Loucy (cell line): ENCODE measurements around the gene VAV2.

Source experiments
- H2AFZ ChIP-seq: fragments of 200-600 bp; sonication (generic); 2 replicates; pipeline ENCODE4 v1.6.0; 2016; ENCODE audit warnings: antibody characterized with exemption, mild to moderate bottlenecking, low read length, moderate library complexity
- H3F3A ChIP-seq: fragments of 200-600 bp; 2 replicates; pipeline ENCODE4 v1.6.0; 2016; ENCODE audit warnings: antibody characterized with exemption, low read depth, mild to moderate bottlenecking
- H3K27me3 ChIP-seq: fragments of 200-600 bp; sonication (generic); 2 replicates; pipeline ENCODE4 v1.6.1; 2014; ENCODE audit warnings: low read length, mild to moderate bottlenecking; ENCODE audit not compliant: insufficient read depth, poor library complexity, severe bottlenecking
- H3K36me3 ChIP-seq: fragments of 200-600 bp; sonication (generic); 2 replicates; pipeline ENCODE4 v1.6.1; 2016; ENCODE audit warnings: low read length; ENCODE audit not compliant: insufficient read depth
- H3K4me1 ChIP-seq: fragments of 200-600 bp; sonication (generic); 2 replicates; pipeline ENCODE4 v1.5.1; 2014; ENCODE audit warnings: low read length, mild to moderate bottlenecking; ENCODE audit not compliant: insufficient read depth, poor library complexity, severe bottlenecking
- H3K4me2 ChIP-seq: fragments of 200-600 bp; sonication (generic); 2 replicates; pipeline ENCODE4 v1.6.0; 2014; ENCODE audit warnings: antibody characterized with exemption, low read length, low read depth, mild to moderate bottlenecking; ENCODE audit not compliant: poor library complexity, severe bottlenecking
- H3K4me3 ChIP-seq: fragments of 200-600 bp; sonication (generic); 2 replicates; pipeline ENCODE4 v1.5.1; 2014; ENCODE audit warnings: low read length, mild to moderate bottlenecking, mixed read lengths; ENCODE audit not compliant: poor library complexity, severe bottlenecking
- H3K79me2 ChIP-seq: fragments of 200-600 bp; sonication (generic); 2 replicates; pipeline ENCODE4 v1.6.1; 2014; ENCODE audit warnings: low read length; ENCODE audit not compliant: insufficient read depth
- H3K9ac ChIP-seq: fragments of 200-600 bp; sonication (generic); 2 replicates; pipeline ENCODE4 v1.6.0; 2014; ENCODE audit warnings: mild to moderate bottlenecking, low read depth, low read length, moderate library complexity; ENCODE audit not compliant: poor library complexity, severe bottlenecking
- H3K9me2 ChIP-seq: fragments of 200-600 bp; sonication (generic); replicated peaks from 2 replicates; pipeline ENCODE4 v1.6.1; 2016; ENCODE audit warnings: low read depth, low read length, mixed read lengths
- H3K9me3 ChIP-seq: fragments of 200-600 bp; sonication (generic); 2 replicates; pipeline ENCODE4 v1.6.1; 2014; ENCODE audit warnings: mild to moderate bottlenecking, antibody characterized with exemption, low read length, low read depth; ENCODE audit not compliant: insufficient read depth
- H4K20me1 ChIP-seq: fragments of 200-600 bp; sonication (generic); 2 replicates; pipeline ENCODE4 v1.6.0; 2014; ENCODE audit warnings: antibody characterized with exemption, low read length, mild to moderate bottlenecking; ENCODE audit not compliant: insufficient read depth, poor library complexity, severe bottlenecking
- CTCF ChIP-seq: fragments of 200-600 bp; sonication (generic); conservative IDR thresholded peaks from 2 replicates; pipeline ENCODE4 v1.5.1; 2014; ENCODE audit warnings: mild to moderate bottlenecking, antibody characterized with exemption, low read length
- EZH2phosphoT487 ChIP-seq: fragments of 200-600 bp; IDR thresholded peaks from 2 replicates; pipeline ENCODE4 v1.6.1; 2018; ENCODE audit warnings: antibody characterized with exemption, mild to moderate bottlenecking, moderate library complexity, borderline replicate concordance

Gene VAV2

GRCh38 chr9:133819923-133820322, 172.2 kb downstream of the VAV2 start:
- no peaks in the 10 kb centered on the region for H3K9me2 ChIP-seq
- no peaks in the 10 kb centered on the region for H3K4me1 ChIP-seq
- no peak overlapping the region for H3K4me2 ChIP-seq
- no peak for TF ChIP-seq EZH2phosphoT487
- no peak for TF ChIP-seq CTCF
- no peak overlapping the region for H3K9ac ChIP-seq
- H3K27me3 ChIP-seq: no peaks in the 10 kb centered on the region
- H3K79me2 ChIP-seq: no peaks in the 10 kb centered on the region
- no peaks in the 10 kb centered on the region for H3K9me3 ChIP-seq
- no peak overlapping the region for H3K4me3 ChIP-seq
- no peaks in the 10 kb centered on the region for H3K36me3 ChIP-seq
- H4K20me1 ChIP-seq: no peaks in the 10 kb centered on the region
- no peak overlapping the region for H2AFZ ChIP-seq
- H3F3A ChIP-seq: no peaks in the 10 kb centered on the region

GRCh38 chr9:133818444-133818843, 173.7 kb downstream of the VAV2 start:
- Histone ChIP-seq H3K4me3 (no peak overlapping the region), H4K20me1 (no peaks in the 10 kb centered on the region), H3K9me3 (no peaks in the 10 kb centered on the region), H3K9me2 (no peaks in the 10 kb centered on the region), H3K27me3 (no peaks in the 10 kb centered on the region), H2AFZ (no peak overlapping the region), H3K4me2 (no peak overlapping the region), H3F3A (no peaks in the 10 kb centered on the region), H3K4me1 (no peaks in the 10 kb centered on the region), H3K36me3 (no peaks in the 10 kb centered on the region), H3K9ac (no peak overlapping the region), H3K79me2 (no peaks in the 10 kb centered on the region)
- TF ChIP-seq EZH2phosphoT487 (no peak), CTCF (no peak)

GRCh38 chr9:133815781-133816180, 176.3 kb downstream of the VAV2 start:
- H3K4me2 ChIP-seq: no peak overlapping the region
- no peaks in the 10 kb centered on the region for H3K36me3 ChIP-seq
- no peaks in the 10 kb centered on the region for H3K79me2 ChIP-seq
- no peaks in the 10 kb centered on the region for H3K9me3 ChIP-seq
- H3K9me2 ChIP-seq: no peaks in the 10 kb centered on the region
- H3K4me1 ChIP-seq: no peaks in the 10 kb centered on the region
- no peak overlapping the region for H2AFZ ChIP-seq
- no peaks in the 10 kb centered on the region for H3F3A ChIP-seq
- H3K4me3 ChIP-seq: no peak overlapping the region
- H3K9ac ChIP-seq: no peak overlapping the region
- H3K27me3 ChIP-seq: no peaks in the 10 kb centered on the region
- no peaks in the 10 kb centered on the region for H4K20me1 ChIP-seq
- TF ChIP-seq EZH2phosphoT487: no peak
- no peak for TF ChIP-seq CTCF
